ENCODE measurements around the gene C16orf74. TPM values are rescaled to one million over a fixed set of nuclear protein-coding genes. Genes with fewer than 3 reads are reported as not detected.

The C16orf74 gene
- total and polyA plus RNA-seq, 4 donors, result 2.6 to 7.9 (median 3.4) TPM

- no peak for DNase-seq
- 68 to 73% methylated on average over 6 of the region's 6 CpGs for WGBS, 2 donors
- no peak for ATAC-seq (ENCODE audit: insufficient read depth, low FRiP score)
- no peaks in the 10 kb centered on the region for H3K4me1 ChIP-seq (ENCODE audit: control insufficient read depth in 5 of 5, insufficient read depth in 5 of 5, low read length in 5 of 5)
- no peak overlapping the region for H3K27ac ChIP-seq (ENCODE audit: low read depth in 1 of 2, low read length in 1 of 2)
- TF ChIP-seq CTCF (IDR thresholded peaks at IDR 0.05; ENCODE audit: control extremely low read depth, extremely low read depth), result no peak
- no peak overlapping the region for H3K4me3 ChIP-seq
- no peak overlapping the region for H3K9ac ChIP-seq (ENCODE audit: insufficient read depth in 1 of 2, low read length in 2 of 2)
- peaks cover 0 to 1% (median 0%) of the 10 kb centered on the region in 4 donors for H3K36me3 ChIP-seq (ENCODE audit: control insufficient read depth in 4 of 4, insufficient read depth in 4 of 4, low read length in 4 of 4)
- no peaks in the 10 kb centered on the region for H3K9me3 ChIP-seq (ENCODE audit: control insufficient read depth in 4 of 4, insufficient read depth in 3 of 4, low read length in 3 of 4)
- no peaks in the 10 kb centered on the region for H3K27me3 ChIP-seq (ENCODE audit: control insufficient read depth in 3 of 3, insufficient read depth in 3 of 3, low read length in 2 of 3)
Measured at GRCh38 chr16:85735946-85736345, 14.9 kb downstream of the C16orf74 start.

GRCh38 chr16:85735225-85735635 lies 15.7 kb downstream of the C16orf74 start:
- Histone ChIP-seq H3K9ac (ENCODE audit: insufficient read depth in 1 of 2, low read length in 2 of 2) (no peak overlapping the region), H3K4me3 (no peak overlapping the region), H3K4me1 (ENCODE audit: control insufficient read depth in 5 of 5, insufficient read depth in 5 of 5, low read length in 5 of 5) (no peaks in the 10 kb centered on the region), H3K9me3 (ENCODE audit: control insufficient read depth in 4 of 4, insufficient read depth in 3 of 4, low read length in 3 of 4) (no peaks in the 10 kb centered on the region), H3K27me3 (ENCODE audit: control insufficient read depth in 3 of 3, insufficient read depth in 3 of 3, low read length in 2 of 3) (no peaks in the 10 kb centered on the region), H3K27ac (ENCODE audit: low read depth in 1 of 2, low read length in 1 of 2) (no peak overlapping the region), H3K36me3 (ENCODE audit: control insufficient read depth in 4 of 4, insufficient read depth in 4 of 4, low read length in 4 of 4) (no peaks in the 10 kb centered on the region)
- 42 to 66% methylated on average over 14 of the region's 14 CpGs for WGBS, 2 donors
- no peak for ATAC-seq (ENCODE audit: insufficient read depth, low FRiP score)
- no peak for TF ChIP-seq CTCF (IDR thresholded peaks at IDR 0.05; ENCODE audit: control extremely low read depth, extremely low read depth)
- no peak for DNase-seq

- TF ChIP-seq CTCF (IDR thresholded peaks at IDR 0.05; ENCODE audit: control extremely low read depth, extremely low read depth), result no peak
- H3K27ac ChIP-seq (ENCODE audit: low read depth in 1 of 2, low read length in 1 of 2), result no peak overlapping the region
- H3K36me3 ChIP-seq (ENCODE audit: control insufficient read depth in 4 of 4, insufficient read depth in 4 of 4, low read length in 4 of 4), result no peaks in the 10 kb centered on the region
- ATAC-seq (ENCODE audit: insufficient read depth, low FRiP score) (no peak), DNase-seq (no peak)
- no peaks in the 10 kb centered on the region for H3K27me3 ChIP-seq (ENCODE audit: control insufficient read depth in 3 of 3, insufficient read depth in 3 of 3, low read length in 2 of 3)
- H3K9ac ChIP-seq (ENCODE audit: insufficient read depth in 1 of 2, low read length in 2 of 2), result no peak overlapping the region
- no peaks in the 10 kb centered on the region for H3K9me3 ChIP-seq (ENCODE audit: control insufficient read depth in 4 of 4, insufficient read depth in 3 of 4, low read length in 3 of 4)
- H3K4me1 ChIP-seq (ENCODE audit: control insufficient read depth in 5 of 5, insufficient read depth in 5 of 5, low read length in 5 of 5), result peaks cover 0 to 3% (median 0%) of the 10 kb centered on the region in 5 donors
- WGBS, 2 donors, result 82 to 83% methylated on average over 10 of the region's 10 CpGs
- H3K4me3 ChIP-seq, result no peak overlapping the region
Measured at GRCh38 chr16:85734311-85735017, 16.4 kb downstream of the C16orf74 start.

GRCh38 chr16:85733839-85734170 lies 17.1 kb downstream of the C16orf74 start:
- Histone ChIP-seq H3K27ac (ENCODE audit: low read depth in 1 of 2, low read length in 1 of 2) (no peak overlapping the region), H3K4me3 (no peak overlapping the region)

More at GRCh38 chr16:85733839-85734170, 17.1 kb downstream of the C16orf74 start:
- Histone ChIP-seq H3K9ac (ENCODE audit: insufficient read depth in 1 of 2, low read length in 2 of 2) (no peak overlapping the region), H3K9me3 (ENCODE audit: control insufficient read depth in 4 of 4, insufficient read depth in 3 of 4, low read length in 3 of 4) (no peaks in the 10 kb centered on the region), H3K36me3 (ENCODE audit: control insufficient read depth in 4 of 4, insufficient read depth in 4 of 4, low read length in 4 of 4) (no peaks in the 10 kb centered on the region), H3K4me1 (ENCODE audit: control insufficient read depth in 5 of 5, insufficient read depth in 5 of 5, low read length in 5 of 5) (peaks cover 0 to 3% (median 0%) of the 10 kb centered on the region in 5 donors), H3K27me3 (ENCODE audit: control insufficient read depth in 3 of 3, insufficient read depth in 3 of 3, low read length in 2 of 3) (no peaks in the 10 kb centered on the region)
- no peak for TF ChIP-seq CTCF (IDR thresholded peaks at IDR 0.05; ENCODE audit: control extremely low read depth, extremely low read depth)
- DNase-seq, result no peak
- ATAC-seq (ENCODE audit: insufficient read depth, low FRiP score), result no peak
- 49 to 56% methylated on average over 11 of the region's 11 CpGs for WGBS, 2 donors

Measured in lung (tissue), 12 donors.